DMS153 treated with DMSO at 0.1 percent for 48 hours (cell line): Measurements from ENCODE around the gene NEK11.

ENCODE experiments used
- DNase-seq: peaks from one replicate; lab custom pipeline; 2025; ENCODE audit not compliant: unreplicated experiment; lab: John Stamatoyannopoulos, UW

Gene NEK11

DNA sequence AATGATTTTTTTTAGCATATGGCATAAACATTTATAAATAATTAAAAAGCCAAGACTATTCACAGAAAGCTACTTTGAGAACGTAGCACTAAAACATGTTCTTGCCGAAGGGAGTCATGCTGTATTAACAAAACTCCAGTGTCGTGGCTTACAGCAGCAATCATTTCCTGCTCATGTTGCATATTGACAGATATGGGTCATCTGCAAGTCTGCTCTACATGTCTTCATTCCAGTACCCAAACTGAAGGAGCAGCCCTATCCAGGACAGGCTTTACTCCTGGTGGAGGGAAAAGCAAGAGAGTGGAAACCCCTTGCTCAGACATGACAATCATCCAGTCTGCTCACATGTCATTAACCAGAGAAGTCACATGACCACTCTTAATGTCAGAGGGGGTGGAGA is 87.6 kb downstream of the NEK11 start:
- no peak for DNase-seq

DNA sequence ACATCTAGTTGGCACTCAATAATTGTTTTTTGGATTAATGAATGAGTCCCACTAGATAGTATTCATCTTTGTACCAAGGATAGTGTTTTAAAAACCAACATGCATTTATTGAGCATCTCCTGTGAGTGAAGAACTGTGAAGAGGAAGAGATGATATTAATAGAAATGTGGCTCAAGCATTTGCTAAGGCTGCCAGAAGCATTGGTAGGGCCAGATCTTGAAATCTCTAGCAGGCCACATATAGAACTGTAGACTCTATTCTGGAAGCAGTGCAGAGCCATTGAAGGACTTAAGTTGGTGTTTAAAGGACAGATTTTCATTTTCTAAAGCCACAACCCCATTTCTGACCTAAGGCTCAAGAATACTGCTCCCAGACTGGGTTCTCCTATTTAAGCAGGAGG is 99.0 kb downstream of the NEK11 start:
- DNase-seq, result no peak

DNA sequence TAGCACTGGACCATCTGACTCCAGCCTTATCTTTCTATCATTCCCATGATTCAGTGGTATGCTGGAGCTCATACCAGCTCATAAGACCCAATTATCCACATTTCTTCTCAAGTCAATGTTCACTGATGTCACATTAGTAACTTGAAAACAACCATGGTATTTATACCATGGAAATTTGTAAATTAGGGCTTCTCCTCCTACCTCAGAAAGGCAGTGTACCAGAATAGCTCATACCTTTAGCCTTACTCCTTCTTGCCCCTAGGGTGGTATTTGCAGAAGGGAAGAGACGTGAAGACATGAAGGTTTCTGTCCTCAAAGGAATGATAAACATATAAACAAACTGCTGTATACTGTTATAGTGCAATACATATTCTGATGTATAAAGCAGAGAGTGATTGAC is 114.2 kb downstream of the NEK11 start:
- no peak for DNase-seq

DNA sequence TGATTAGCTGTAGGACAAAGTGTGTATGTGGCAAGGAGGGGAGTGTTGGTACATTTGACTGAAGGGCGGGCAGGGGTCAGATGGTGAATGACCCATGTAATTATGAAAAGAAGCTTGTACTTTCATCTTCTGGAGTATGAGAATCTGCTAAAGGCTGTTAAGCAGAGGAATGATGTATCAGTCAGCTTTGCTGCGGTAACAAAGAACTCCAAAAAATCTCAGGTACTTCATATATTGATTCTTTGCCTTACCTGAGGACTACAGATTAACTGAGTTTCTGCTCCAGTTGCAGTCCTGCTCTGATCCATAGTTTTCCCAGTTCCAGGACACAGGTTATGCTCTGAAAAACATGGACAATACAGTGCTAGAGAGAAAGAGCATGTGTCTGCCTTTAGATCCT is 115.1 kb downstream of the NEK11 start:
- no peak for DNase-seq

DNA sequence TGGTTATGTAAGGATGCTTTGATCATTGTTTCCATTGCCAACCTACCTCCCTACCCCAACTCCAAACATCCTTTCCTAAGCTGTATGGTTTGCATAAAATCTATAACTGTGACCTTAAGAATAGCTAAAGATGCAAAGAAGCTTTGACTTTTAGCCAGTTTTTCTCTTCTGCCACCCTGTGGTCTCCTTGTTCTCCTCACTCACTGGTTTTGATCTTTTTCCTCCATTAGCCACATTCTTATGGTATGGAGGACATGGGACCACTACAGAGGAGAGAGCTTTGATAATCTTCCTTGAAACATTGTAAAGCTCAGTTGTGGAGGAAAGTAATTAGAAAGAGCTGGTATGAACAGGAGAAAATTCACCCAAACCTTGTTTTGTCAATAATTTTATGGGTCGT is 115.9 kb downstream of the NEK11 start:
- DNase-seq, result no peak

DNA sequence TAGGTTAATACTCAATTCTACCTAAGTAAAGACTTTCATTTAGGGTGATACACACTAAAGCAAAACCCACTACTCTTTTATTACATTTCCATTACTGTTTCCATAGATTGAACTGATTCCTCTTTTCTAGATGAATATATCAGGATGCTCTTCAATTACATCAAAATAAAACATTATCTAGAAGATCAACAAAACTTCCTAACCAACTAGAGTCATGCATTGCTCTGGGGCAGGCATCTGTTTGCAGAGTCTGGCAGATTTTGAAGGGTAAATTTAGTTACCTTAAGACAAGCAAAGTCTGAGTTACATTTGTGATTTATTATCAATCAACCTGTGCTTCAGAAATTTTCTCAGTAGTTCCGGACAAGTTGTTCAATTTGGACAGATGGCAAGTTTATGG is 117.1 kb downstream of the NEK11 start:
- no peak for DNase-seq

DNA sequence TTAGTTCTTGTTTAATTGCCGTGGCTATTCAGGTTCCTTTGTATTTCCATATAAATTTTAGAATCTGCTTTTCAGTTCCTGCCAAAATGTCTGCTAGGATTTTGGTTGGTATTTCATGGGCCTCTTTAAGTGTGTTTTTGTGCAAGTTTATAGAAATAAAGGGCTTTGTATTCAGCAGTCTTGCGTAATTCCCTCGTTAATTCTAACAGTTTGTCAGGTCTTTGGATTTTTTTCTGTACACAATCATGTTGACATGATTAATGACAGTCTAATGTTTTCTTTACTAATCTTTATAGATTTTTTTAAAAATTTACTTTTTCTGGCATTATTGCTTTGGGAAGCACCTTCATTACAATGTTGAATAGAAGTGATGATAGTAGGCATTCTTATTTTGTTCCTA is 120.9 kb downstream of the NEK11 start:
- no peak for DNase-seq

DNA sequence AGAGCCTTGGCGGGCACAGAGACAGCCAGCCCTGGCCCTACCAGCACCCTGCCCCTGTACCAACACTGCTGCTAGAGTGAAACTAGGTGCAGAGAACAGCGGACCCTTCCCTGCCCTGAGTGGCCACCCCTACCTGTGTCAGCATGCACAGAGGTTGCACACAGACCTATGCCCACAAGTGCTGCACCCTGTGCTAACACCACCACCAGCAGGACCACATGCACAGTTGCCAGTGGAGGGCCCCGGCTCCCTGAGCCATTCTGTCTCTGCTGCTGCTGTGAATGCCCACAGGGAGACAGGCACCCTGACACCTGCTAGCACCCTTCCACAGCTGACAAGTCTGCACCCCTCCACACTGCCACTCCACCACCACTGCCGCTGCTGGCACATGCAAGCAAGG is 131.8 kb downstream of the NEK11 start:
- no peak for DNase-seq

DNA sequence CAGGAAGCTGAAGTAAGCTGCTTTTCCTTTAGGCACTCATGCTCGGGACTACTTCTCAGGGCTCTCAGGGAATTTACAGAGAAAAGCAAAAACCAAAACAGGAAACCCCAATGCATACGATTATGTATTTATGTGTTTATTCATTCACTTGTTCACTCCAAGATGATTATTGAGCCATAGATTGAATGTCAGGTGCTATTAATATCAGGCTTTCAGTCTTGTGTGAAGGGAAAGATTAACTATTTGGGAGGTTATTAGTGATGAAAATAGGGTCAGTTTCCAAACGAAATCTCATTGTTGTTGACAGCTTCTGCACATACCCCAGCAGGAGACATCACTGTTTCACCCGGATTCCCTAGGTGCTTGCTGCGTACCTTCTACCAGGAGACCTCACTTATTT is 135.8 kb downstream of the NEK11 start:
- no peak for DNase-seq

DNA sequence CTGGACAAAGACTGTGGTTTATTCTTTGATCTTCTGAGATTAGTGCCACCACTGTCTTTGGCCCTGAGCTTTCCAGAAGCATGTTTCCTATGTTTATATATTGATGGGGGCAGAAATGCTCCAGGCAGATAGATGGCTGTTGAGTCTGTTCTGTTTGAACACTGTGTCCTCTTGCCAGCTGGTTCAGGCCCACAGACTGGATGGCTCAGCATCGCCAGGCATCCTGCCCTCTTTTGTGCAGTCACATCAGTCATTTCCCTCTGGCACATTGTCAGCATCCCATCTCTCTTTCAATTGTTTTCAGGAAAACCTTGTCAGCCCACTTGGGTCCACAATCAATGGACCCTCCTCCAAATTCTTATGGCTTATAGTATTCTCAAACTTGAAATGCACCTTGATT is 141.2 kb downstream of the NEK11 start:
- no peak for DNase-seq

DNA sequence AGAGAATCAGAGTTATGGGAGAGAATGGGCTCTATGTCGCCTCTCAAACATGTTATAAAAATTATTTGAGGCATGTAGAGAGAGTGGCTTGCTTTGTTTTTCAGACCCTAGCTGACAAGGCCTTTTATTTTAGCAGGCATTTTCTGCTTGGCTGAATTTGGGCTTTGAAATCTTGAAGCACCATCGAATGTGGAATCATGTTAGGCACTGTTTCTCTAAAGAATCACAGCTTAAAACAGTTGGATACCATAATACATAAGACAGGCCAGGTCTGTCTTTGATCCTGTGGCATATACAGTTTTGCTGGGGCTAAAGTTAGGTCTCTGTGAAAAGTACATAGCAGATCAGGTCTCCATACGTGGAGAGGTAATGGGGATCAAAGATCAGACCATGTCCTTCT is 142.7 kb downstream of the NEK11 start:
- DNase-seq, result no peak

DNA sequence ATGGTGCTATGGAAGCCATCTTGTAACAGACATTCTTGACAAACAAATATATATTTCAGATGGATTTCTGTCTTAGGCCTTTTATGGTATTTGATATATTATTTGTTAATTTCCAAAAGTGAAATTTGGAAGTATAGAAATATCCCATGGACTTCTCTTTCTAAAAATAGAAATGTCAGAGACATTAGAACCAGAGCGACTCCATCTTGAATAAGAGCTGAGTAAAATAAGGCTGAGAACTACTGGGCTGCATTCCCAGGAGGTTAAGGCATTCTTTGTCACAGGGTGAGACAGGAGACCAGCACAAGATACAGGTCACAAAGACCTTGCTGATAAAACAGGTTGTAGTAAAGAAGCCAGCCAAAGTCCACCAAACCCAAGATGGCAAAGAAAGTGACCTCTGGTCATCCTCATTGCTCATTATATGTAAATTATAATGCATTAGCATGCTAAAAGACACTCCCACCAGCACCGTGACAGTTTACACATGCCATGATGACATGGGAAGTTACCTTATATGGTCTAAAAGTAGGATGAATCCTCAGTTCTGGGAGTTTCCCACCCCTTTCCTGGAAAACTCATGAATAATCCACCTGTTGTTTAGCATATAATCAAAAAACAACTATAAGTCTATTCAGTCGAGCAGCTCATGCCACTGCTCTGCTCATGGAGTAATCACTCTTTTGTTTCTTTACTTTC is 146.0 kb downstream of the NEK11 start:
- no peak for DNase-seq

DNA sequence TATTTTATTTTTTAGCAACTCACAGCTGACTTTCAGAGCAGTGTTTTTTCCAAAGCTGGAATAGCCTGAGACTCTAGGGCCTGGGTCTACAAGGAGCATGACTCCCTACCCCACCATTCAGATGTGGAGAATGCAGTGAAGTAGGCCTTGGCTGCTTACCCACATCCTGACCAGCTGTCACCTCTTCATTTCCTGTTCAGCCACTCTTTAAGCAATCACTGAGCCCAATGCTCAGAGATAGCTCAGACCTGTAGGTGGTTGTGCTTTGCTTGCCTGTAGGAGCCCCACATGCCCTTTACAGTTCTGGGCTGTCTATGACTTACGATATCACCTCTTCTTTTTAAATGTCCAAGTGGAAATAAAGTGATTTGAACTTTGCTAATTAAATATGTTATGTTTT is 148.1 kb downstream of the NEK11 start:
- peak; percentile 36 for DNase-seq

DNA sequence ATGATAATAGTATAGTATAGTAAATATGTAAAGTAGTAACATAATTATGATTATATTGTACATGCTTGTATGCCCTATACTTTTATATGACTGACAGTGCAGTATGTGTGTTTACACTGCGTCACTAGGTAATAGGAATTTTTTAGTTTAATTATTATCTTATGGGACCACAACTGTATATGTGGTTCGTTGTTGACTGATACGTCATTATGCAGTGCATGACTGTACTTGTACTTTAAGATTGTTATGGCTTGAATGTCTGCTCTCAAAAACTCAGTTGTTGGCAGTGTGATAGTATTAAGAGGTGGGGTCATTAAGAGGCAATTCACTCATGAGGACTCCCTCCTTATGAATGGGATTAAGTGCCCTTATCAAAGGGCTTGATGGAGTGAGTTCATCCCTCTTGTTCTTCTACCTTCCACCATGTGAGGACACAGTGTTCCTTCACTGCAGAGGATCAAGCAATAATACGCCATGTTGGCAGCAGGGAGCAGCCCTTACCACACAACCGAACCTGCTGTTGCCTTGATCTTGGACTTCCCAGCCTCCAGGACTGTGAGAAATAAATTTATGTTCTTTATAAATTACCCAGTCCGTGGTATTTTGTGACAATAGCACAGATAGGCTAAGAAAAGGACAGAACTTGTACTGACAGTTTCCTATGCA is 152.2 kb downstream of the NEK11 start:
- DNase-seq, result no peak

DNA sequence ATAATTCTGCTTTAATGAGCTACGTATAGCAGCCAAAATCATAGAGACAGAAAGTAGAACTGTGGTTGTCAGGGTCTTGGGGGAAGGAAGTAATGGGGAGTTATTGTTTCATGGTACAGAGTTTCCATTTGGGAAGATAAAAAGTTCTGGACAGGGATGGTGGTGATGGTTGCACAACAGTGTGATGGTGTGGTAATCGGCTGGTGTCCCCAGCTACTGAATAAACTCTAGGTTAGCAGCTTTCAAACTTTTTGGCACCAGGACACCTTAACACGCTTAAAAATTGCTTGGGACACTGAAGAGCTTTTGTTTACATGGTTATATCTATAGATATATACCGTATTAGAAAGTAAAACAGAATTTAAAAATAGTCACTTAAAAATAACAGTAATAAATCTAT is 166.0 kb downstream of the NEK11 start:
- DNase-seq, result no peak

DNA sequence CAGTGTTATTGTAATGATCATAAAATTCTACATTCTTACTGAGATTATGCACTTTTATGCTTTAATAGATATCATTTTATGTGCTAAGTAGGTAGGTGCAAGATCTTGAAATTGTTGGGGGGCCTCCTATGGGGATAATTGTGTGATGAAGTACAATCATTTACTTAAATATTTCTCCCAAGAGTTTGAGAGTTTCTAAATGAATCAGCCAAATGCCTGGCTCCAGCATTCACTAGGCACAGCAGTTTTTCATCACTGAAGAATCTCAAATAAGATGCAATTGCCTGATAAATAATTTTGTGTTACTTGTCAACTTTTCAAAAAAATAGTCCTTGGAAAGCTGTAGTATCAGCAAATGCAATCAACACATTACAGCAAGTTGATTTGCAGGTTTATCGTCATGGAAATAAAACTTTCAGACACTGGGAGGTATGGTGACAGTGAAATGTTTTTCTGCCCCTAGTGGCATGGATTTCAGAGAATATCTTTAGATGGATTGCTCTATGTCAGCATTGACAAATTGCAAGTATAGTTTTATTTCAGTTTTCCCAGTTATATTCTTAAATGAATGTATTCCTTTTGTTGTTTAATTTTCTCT is 167.1 kb downstream of the NEK11 start:
- no peak for DNase-seq

DNA sequence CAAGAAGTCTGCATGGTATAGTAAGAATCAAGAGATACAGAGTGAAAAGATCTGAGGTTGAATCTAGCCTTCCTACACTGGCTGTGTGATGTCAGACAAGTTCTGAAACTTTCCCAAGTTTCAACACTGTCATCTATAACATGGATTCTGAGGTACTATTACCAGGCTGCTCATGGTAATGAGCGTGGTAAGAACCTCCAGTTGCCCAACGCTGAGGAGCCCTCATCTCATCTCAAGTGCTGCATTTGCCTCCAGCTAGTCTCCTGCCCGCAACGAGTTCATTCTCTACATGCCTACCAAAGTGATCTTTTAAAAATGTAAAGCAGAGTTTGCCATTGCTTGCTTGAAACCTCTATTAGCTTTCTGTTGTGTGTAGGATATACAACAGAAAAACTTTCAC is 168.1 kb downstream of the NEK11 start:
- no peak for DNase-seq

DNA sequence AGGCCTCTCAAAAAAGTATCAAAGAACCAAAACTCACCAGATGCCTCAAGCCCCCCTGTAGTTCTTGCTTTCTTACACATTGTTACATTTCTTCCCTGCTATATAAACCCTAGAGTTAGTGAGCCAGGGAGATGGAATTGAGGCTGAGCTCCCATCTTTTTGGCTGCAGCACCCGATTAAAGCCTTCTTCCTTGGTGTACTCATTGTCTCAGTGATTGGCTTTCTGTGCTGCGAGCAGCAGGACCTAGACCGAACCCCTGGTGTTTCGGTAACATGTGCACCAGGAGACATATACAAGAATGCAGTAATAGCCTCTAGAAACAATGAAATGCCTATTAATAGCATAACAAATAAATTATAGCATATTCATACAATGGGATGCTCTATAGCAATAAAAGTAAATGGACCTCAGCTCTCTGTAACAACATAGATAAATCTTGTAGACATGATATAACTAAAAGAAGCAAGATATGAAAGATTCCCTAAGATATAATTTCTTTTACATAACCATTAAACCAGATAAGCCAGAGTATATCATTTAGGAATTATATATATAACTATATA is 174.0 kb downstream of the NEK11 start:
- DNase-seq, result no peak

DNA sequence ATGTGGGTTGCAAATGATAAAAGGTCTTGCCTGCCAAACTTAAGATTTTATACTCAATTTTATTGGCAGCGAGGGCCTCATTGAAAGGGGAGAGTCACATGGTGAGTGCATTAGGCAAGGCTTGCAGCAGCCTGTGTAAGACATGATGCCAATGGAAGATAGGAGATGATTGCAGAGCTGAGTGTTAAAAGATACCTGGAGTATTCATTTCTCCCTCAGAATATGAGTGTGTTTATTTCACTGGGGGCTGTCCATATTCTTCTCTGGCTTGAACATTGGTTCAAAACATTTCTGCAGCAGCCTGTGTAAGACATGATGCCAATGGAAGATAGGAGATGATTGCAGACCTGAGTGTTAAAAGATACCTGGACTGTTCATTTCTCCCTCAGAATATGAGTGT is 189.7 kb downstream of the NEK11 start:
- no peak for DNase-seq

DNA sequence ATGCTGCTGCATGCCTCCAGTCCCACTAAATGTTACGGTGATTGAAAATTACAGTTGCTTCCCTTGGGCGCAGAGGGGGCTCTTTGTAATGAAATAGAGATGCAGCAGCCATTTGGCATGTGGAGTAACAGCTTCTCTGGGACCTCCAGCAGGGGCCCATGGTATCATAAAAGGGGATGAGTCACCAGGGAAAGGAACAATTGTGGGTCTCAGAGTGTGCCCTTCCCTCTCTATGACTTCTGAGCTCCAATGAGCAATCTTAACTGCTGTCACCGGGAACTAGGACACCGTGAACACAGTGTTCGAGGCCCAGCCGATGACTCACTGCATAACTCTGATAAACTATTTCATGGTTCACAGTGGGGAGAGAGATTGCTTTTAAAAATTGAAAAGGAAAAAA is 190.1 kb downstream of the NEK11 start:
- DNase-seq, result no peak

DNA sequence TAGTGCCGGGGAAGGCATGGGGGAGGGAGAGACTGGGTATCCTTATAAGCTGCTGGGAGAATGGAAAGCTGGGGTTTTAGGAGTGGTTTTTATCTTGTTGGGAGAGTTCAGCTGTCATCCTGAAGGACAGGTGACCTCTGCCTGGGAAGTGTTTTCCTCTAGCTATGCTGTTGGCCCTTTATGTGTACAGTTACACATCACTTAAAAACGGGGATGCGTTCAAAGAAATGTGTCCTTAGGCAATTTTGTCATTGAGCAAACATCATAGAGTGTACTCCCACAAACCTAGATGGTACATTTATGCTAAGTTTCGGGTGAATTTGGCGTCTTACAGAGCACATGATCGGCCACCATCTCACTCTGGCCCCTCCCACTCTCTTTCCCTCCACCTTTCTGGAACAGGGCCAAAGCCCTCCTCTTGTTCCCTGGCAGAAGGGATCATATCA is 190.6 kb downstream of the NEK11 start:
- DNase-seq, result no peak

DNA sequence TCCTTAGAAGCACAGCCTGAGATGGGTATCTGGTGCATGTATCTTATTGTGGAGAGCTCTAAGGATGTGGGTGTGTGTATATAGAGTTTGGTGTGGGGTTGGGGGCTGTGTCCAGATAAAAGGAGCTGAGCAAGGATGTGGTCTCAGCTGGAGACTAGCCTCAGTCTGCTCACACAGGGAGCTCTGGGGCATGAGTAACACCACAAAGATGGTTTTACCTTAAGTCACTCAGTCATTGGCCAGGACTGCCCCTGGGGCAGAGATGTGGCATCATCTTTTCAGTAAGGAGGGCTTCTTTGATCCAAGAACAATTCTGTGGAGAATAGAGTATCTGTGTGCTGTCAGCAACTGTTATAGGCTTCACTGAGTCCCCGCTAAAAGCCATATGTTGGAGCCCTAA is 191.5 kb downstream of the NEK11 start:
- DNase-seq, result no peak
